Stomach (tissue), 4 donors: Measurements from ENCODE around the gene ZNFX1.

ENCODE experiments used
- EP300 ChIP-seq: sonication (generic); formaldehyde crosslinking; IDR thresholded peaks from one replicate; pipeline ENCODE4 v1.6.1; 2017; ENCODE audit warnings: antibody characterized with exemption
- POLR2A ChIP-seq, 4 donors: fragments of 450-650 bp; IDR thresholded peaks; one replicate each; pipeline ENCODE4 v1.6.1; 2016; ENCODE audit warnings: antibody characterized with exemption in 4 of 4, control low read depth in 2 of 4, mild to moderate bottlenecking in 1 of 4, moderate library complexity in 1 of 4
- TF ChIP-seq, protein P1 (sequence below), 7 experiments: fragments of 450-650 bp in 4 of 7; fragments of 200-600 bp in 3 of 7; sonication (generic) in 3 of 7; IDR thresholded peaks; one replicate each; pipeline ENCODE4 v1.5.1; 2016 to 2019; ENCODE audit warnings: antibody characterized with exemption in 7 of 7, control low read depth in 2 of 7, mild to moderate bottlenecking in 1 of 7

GRCh38 chr20:49268600-49269365 is 9.1 kb downstream of the ZNFX1 start:
- TF ChIP-seq, protein P1, sequence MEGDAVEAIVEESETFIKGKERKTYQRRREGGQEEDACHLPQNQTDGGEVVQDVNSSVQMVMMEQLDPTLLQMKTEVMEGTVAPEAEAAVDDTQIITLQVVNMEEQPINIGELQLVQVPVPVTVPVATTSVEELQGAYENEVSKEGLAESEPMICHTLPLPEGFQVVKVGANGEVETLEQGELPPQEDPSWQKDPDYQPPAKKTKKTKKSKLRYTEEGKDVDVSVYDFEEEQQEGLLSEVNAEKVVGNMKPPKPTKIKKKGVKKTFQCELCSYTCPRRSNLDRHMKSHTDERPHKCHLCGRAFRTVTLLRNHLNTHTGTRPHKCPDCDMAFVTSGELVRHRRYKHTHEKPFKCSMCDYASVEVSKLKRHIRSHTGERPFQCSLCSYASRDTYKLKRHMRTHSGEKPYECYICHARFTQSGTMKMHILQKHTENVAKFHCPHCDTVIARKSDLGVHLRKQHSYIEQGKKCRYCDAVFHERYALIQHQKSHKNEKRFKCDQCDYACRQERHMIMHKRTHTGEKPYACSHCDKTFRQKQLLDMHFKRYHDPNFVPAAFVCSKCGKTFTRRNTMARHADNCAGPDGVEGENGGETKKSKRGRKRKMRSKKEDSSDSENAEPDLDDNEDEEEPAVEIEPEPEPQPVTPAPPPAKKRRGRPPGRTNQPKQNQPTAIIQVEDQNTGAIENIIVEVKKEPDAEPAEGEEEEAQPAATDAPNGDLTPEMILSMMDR (IDR thresholded peaks at IDR 0.05): no peak
- TF ChIP-seq POLR2A (IDR thresholded peaks at IDR 0.05): no peak
- no peak for TF ChIP-seq EP300
